ENCODE data around the gene ERCC8. TPM values are rescaled to one million over a fixed set of nuclear protein-coding genes. Genes with fewer than 3 reads are reported as not detected.

The ERCC8 gene
- polyA plus RNA-seq, 1 donor from 2014 or later, result 48.0 TPM

- H3K9me2 ChIP-seq (ENCODE audit: insufficient read depth, low read length), result no peaks in the 10 kb centered on the region
- H3F3A ChIP-seq (ENCODE audit: insufficient read depth, low read length, poor library complexity, severe bottlenecking), result no peaks in the 10 kb centered on the region
- no peaks in the 10 kb centered on the region for H3K27me3 ChIP-seq (ENCODE audit: insufficient read depth, low read depth, low read length)
- no peaks in the 10 kb centered on the region for H3K9me3 ChIP-seq (ENCODE audit: low read length)
- no peak overlapping the region for H3K9ac ChIP-seq (ENCODE audit: low read length)
- H3K4me2 ChIP-seq (ENCODE audit: low read length), result no peak overlapping the region
- no peak overlapping the region for H3K27ac ChIP-seq (ENCODE audit: low read length)
- no peaks in the 10 kb centered on the region for H4K20me1 ChIP-seq (ENCODE audit: insufficient read depth)
- no peak overlapping the region for H3K4me3 ChIP-seq (ENCODE audit: low read length)
- no peaks in the 10 kb centered on the region for H3K79me2 ChIP-seq (replicated peaks; ENCODE audit: insufficient read depth, low read length)
- H2AFZ ChIP-seq (ENCODE audit: low read depth, low read length), result no peak overlapping the region
- TF ChIP-seq SMC3 (conservative IDR thresholded peaks at IDR 0.05; ENCODE audit: poor library complexity), result no peak
- H3K36me3 ChIP-seq (ENCODE audit: insufficient read depth, low read length), result no peaks in the 10 kb centered on the region
Measured at GRCh38 chr5:60958088-60958487, 13.2 kb upstream of the ERCC8 start.

- H3K9me2 ChIP-seq (ENCODE audit: insufficient read depth, low read length), result no peaks in the 10 kb centered on the region
- no peaks in the 10 kb centered on the region for H3K27me3 ChIP-seq (ENCODE audit: insufficient read depth, low read depth, low read length)
- no peaks in the 10 kb centered on the region for H3K36me3 ChIP-seq (ENCODE audit: insufficient read depth, low read length)
- H4K20me1 ChIP-seq (ENCODE audit: insufficient read depth), result no peaks in the 10 kb centered on the region
- no peaks in the 10 kb centered on the region for H3K9me3 ChIP-seq (ENCODE audit: low read length)
- H3K27ac ChIP-seq (ENCODE audit: low read length), result no peak overlapping the region
- no peak overlapping the region for H3K9ac ChIP-seq (ENCODE audit: low read length)
- no peak overlapping the region for H3K4me3 ChIP-seq (ENCODE audit: low read length)
- H2AFZ ChIP-seq (ENCODE audit: low read depth, low read length), result no peak overlapping the region
- no peaks in the 10 kb centered on the region for H3K79me2 ChIP-seq (replicated peaks; ENCODE audit: insufficient read depth, low read length)
- TF ChIP-seq TAF1 (IDR thresholded peaks at IDR 0.05; ENCODE audit: low read depth) (no peak), RAD21 (conservative IDR thresholded peaks at IDR 0.05) (no peak), MXI1 (conservative IDR thresholded peaks at IDR 0.05; ENCODE audit: poor library complexity, severe bottlenecking) (no peak), SMC3 (conservative IDR thresholded peaks at IDR 0.05; ENCODE audit: poor library complexity) (no peak), EP300 (conservative IDR thresholded peaks at IDR 0.05; ENCODE audit: poor library complexity, severe bottlenecking) (no peak), EZH2 (IDR thresholded peaks at IDR 0.05; ENCODE audit: borderline replicate concordance, insufficient read depth, low read length, poor library complexity, severe bottlenecking) (no peak), REST (IDR thresholded peaks at IDR 0.05; ENCODE audit: borderline replicate concordance) (no peak), POLR2AphosphoS5 (IDR thresholded peaks at IDR 0.05) (no peak), CTCF (IDR thresholded peaks at IDR 0.05; ENCODE audit: poor library complexity, severe bottlenecking) (no peak)
- no peaks in the 10 kb centered on the region for H3F3A ChIP-seq (ENCODE audit: insufficient read depth, low read length, poor library complexity, severe bottlenecking)
- H3K4me2 ChIP-seq (ENCODE audit: low read length), result no peak overlapping the region
Measured at GRCh38 chr5:60955239-60955638, 10.4 kb upstream of the ERCC8 start.

- no peaks in the 10 kb centered on the region for H3F3A ChIP-seq (ENCODE audit: insufficient read depth, low read length, poor library complexity, severe bottlenecking)
- H3K27ac ChIP-seq (ENCODE audit: low read length), result no peak overlapping the region
- H3K36me3 ChIP-seq (ENCODE audit: insufficient read depth, low read length), result no peaks in the 10 kb centered on the region
- H3K9ac ChIP-seq (ENCODE audit: low read length), result no peak overlapping the region
- no peaks in the 10 kb centered on the region for H4K20me1 ChIP-seq (ENCODE audit: insufficient read depth)
- TF ChIP-seq EZH2 (IDR thresholded peaks at IDR 0.05; ENCODE audit: borderline replicate concordance, insufficient read depth, low read length, poor library complexity, severe bottlenecking) (no peak), EP300 (conservative IDR thresholded peaks at IDR 0.05; ENCODE audit: poor library complexity, severe bottlenecking) (no peak), CTCF (IDR thresholded peaks at IDR 0.05; ENCODE audit: poor library complexity, severe bottlenecking) (no peak), TAF1 (IDR thresholded peaks at IDR 0.05; ENCODE audit: low read depth) (no peak), MXI1 (conservative IDR thresholded peaks at IDR 0.05; ENCODE audit: poor library complexity, severe bottlenecking) (no peak), POLR2AphosphoS5 (IDR thresholded peaks at IDR 0.05) (no peak), REST (IDR thresholded peaks at IDR 0.05; ENCODE audit: borderline replicate concordance) (no peak), SMC3 (conservative IDR thresholded peaks at IDR 0.05; ENCODE audit: poor library complexity) (no peak), RAD21 (conservative IDR thresholded peaks at IDR 0.05) (no peak)
- no peak overlapping the region for H2AFZ ChIP-seq (ENCODE audit: low read depth, low read length)
- no peaks in the 10 kb centered on the region for H3K9me3 ChIP-seq (ENCODE audit: low read length)
- H3K79me2 ChIP-seq (replicated peaks; ENCODE audit: insufficient read depth, low read length), result peaks cover 20% of the 10 kb centered on the region
- no peak overlapping the region for H3K4me2 ChIP-seq (ENCODE audit: low read length)
- no peaks in the 10 kb centered on the region for H3K9me2 ChIP-seq (ENCODE audit: insufficient read depth, low read length)
- no peak overlapping the region for H3K4me3 ChIP-seq (ENCODE audit: low read length)
- no peaks in the 10 kb centered on the region for H3K27me3 ChIP-seq (ENCODE audit: insufficient read depth, low read depth, low read length)
Measured at GRCh38 chr5:60948738-60949137, 3.9 kb upstream of the ERCC8 start.

Measured in neural cell (in vitro differentiated cells).